Testis (tissue), 3 donors: ENCODE results near the gene PYDC2. TPM values are rescaled to one million over a fixed set of nuclear protein-coding genes. Genes with fewer than 3 reads are reported as not detected.

Experiments used
- DNase-seq: peaks from one replicate; pipeline ENCODE4 v3.0.0-alpha.2; 2019
- H3K27ac ChIP-seq, 2 donors: fragments of 200-600 bp; sonication (generic); one replicate each; pipeline ENCODE4 v1.5.1; 2019
- H3K27me3 ChIP-seq: fragments of 200-600 bp; sonication (generic); one replicate; pipeline ENCODE4 v1.5.1; 2019
- H3K36me3 ChIP-seq: fragments of 200-600 bp; sonication (generic); one replicate; pipeline ENCODE4 v1.5.1; 2017; ENCODE audit warnings: low read depth; ENCODE audit errors: missing control alignments
- H3K4me1 ChIP-seq: fragments of 200-600 bp; sonication (generic); one replicate; pipeline ENCODE4 v1.5.1; 2019
- H3K4me3 ChIP-seq, 2 donors: fragments of 200-600 bp; sonication (generic); one replicate each; pipeline ENCODE4 v1.5.1; 2017 to 2019
- H3K9me3 ChIP-seq: fragments of 200-600 bp; sonication (generic); one replicate; pipeline ENCODE4 v1.5.1; 2017
- POLR2A ChIP-seq: fragments of 450-650 bp; IDR thresholded peaks from one replicate; pipeline ENCODE4 v1.6.1; 2017; ENCODE audit warnings: antibody characterized with exemption, mild to moderate bottlenecking, moderate library complexity
- WGBS, 2 donors: methylation state at CpG; one replicate each; pipeline ENCODE4 v1.1.5; 2018; 5-methylcytosine and 5-hydroxymethylcytosine counted together
- intact Hi-C: fragments of 100-400 bp; cut with DNase I; formaldehyde crosslinking; loops from one replicate; pipeline ENCODE4 v1.15.1; 2023; ENCODE audit warnings: low total_unique reads
- polyA plus RNA-seq: library from polyadenylated mRNA; stranded (reverse); fragments of 350-450 nt; fragmentation: Illumina TruSeq; extraction: RNeasy Lipid Tissue Mini Kit (QIAGEN cat#74804); gene quantifications from one replicate; pipeline ENCODE4 v1.2.3, GENCODE V29; 2014; ENCODE audit warnings: low read depth, low replicate concordance; ENCODE audit not compliant: insufficient read depth
- total RNA-seq, 2 donors: library from RNA; depleted of rRNA; stranded (reverse); fragments of >200 nt; gene quantifications; one replicate each; pipeline ENCODE4 v1.2.3, GENCODE V29; 2016
- TF ChIP-seq, protein P1 (sequence below), 3 experiments: fragments of 450-650 bp in 2 of 3; fragments of 200-600 bp in 1 of 3; sonication (generic) in 1 of 3; IDR thresholded peaks; one replicate each; pipeline ENCODE4 v1.5.1; 2016 to 2019; ENCODE audit warnings: antibody characterized with exemption in 3 of 3, mild to moderate bottlenecking in 2 of 3, moderate library complexity in 1 of 3

PYDC2 gene
- total and polyA plus RNA-seq, 3 donors from 2014 or later: not detected

DNA sequence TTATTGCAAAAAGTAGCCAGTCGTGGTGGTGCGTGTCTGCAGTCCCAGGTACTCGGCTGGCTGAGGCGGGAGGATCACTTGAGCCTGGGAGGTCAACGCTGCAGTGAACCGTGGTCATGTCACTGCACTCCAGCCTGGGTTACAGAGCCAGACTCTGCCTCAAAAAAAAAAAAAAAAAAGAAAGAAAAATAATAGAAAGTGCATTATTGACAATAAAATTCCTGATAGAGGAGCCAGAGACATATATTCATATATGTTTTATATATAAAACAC is 43.6 kb upstream of the PYDC2 start:
- no peak overlapping the region for H3K27ac ChIP-seq
- no peaks in the 10 kb centered on the region for H3K4me1 ChIP-seq
- TF ChIP-seq, protein P1, sequence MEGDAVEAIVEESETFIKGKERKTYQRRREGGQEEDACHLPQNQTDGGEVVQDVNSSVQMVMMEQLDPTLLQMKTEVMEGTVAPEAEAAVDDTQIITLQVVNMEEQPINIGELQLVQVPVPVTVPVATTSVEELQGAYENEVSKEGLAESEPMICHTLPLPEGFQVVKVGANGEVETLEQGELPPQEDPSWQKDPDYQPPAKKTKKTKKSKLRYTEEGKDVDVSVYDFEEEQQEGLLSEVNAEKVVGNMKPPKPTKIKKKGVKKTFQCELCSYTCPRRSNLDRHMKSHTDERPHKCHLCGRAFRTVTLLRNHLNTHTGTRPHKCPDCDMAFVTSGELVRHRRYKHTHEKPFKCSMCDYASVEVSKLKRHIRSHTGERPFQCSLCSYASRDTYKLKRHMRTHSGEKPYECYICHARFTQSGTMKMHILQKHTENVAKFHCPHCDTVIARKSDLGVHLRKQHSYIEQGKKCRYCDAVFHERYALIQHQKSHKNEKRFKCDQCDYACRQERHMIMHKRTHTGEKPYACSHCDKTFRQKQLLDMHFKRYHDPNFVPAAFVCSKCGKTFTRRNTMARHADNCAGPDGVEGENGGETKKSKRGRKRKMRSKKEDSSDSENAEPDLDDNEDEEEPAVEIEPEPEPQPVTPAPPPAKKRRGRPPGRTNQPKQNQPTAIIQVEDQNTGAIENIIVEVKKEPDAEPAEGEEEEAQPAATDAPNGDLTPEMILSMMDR (IDR thresholded peaks at IDR 0.05): no peak
- no peak for TF ChIP-seq POLR2A
- H3K4me3 ChIP-seq: no peak overlapping the region
- DNase-seq: no peak
- no peaks in the 10 kb centered on the region for H3K9me3 ChIP-seq
- intact Hi-C loops: no loop called here
- no peaks in the 10 kb centered on the region for H3K27me3 ChIP-seq
- 71 to 74% methylated on average over 6 of the region's 6 CpGs for WGBS, 2 donors
- no peaks in the 10 kb centered on the region for H3K36me3 ChIP-seq

DNA sequence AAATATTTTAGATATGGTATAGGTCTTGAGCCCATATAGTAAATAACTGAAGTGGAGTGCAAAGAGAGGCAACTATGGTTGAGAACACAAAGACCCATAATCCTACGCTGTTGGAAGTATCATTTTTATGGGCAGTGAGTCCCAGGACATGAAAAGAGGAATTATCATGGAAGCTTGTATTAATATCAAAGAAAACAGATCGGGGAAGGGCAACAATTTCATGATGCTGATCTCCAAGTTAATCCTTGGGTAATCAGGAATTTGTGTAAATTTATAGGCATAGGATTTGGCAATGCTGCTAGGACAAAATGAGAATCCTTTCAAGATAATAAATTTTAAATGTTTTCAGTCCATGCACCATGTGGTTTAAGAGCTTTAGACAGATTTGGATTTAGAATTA is 40.2 kb upstream of the PYDC2 start:
- Histone ChIP-seq H3K4me1 (no peaks in the 10 kb centered on the region), H3K36me3 (no peaks in the 10 kb centered on the region), H3K4me3 (no peak overlapping the region), H3K9me3 (no peaks in the 10 kb centered on the region), H3K27me3 (no peaks in the 10 kb centered on the region), H3K27ac (no peak overlapping the region)
- TF ChIP-seq, protein P1 (IDR thresholded peaks at IDR 0.05): no peak
- no peak for TF ChIP-seq POLR2A
- no peak for DNase-seq
- intact Hi-C loops: no loop called here
- WGBS, 2 donors: 88 to 93% methylated on average over 2 of the region's 2 CpGs

DNA sequence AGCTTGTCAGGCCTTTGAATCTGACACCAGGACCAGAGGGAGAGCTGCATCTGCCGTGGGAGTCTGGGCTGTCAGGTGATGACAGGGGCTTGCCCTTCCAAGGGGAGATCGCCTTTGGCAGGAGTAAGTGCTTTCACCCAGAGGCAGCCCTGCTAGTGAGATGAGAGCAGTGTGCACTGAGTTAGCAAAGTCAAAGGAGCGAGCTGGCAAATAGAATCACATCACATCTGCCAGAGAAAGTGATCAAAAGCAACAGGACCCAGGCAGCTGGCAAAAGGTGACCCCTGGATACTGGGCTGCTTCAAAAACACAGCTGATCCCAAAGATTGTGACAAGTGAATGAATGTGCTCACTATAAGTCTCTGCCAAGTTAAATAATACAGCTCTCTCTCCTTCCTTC is 36.1 kb upstream of the PYDC2 start:
- no peak overlapping the region for H3K27ac ChIP-seq
- no peaks in the 10 kb centered on the region for H3K27me3 ChIP-seq
- intact Hi-C loops: no loop called here
- DNase-seq: no peak
- TF ChIP-seq, protein P1 (IDR thresholded peaks at IDR 0.05): no peak
- TF ChIP-seq POLR2A: no peak
- no peaks in the 10 kb centered on the region for H3K36me3 ChIP-seq
- WGBS, 2 donors: 62 to 66% methylated on average over 3 of the region's 3 CpGs
- H3K4me3 ChIP-seq: peak overlapping the region; percentile 13 to 21
- no peaks in the 10 kb centered on the region for H3K9me3 ChIP-seq
- H3K4me1 ChIP-seq: no peaks in the 10 kb centered on the region

DNA sequence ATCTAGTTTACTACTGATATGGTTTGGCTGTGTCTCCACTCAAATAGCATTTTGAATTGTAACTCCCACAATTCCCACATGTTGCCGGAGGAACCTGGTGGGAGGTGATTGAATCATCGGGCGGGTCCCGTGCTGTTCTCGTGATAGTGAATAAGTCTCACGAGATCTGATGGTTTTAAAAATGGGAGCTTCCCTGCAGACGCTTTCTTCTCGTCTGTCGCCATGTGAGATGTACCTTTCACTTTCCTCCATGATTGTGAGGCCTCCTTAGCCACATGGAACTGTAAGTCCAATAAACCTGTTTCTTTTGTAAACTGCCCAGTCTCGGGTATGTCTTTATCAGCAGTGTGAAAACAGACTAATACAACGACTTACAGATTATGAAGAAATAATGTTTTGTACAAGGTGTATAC is 35.6 kb upstream of the PYDC2 start:
- 53 to 65% methylated on average over 11 of the region's 11 CpGs for WGBS, 2 donors
- H3K27ac ChIP-seq: no peak overlapping the region
- no peaks in the 10 kb centered on the region for H3K36me3 ChIP-seq
- DNase-seq: peak; percentile 37
- no peaks in the 10 kb centered on the region for H3K9me3 ChIP-seq
- no peaks in the 10 kb centered on the region for H3K27me3 ChIP-seq
- intact Hi-C loops: no loop called here
- H3K4me3 ChIP-seq: peak overlapping the region; percentile 13 to 21
- H3K4me1 ChIP-seq: no peaks in the 10 kb centered on the region
- TF ChIP-seq, protein P1 (IDR thresholded peaks at IDR 0.05): no peak
- no peak for TF ChIP-seq POLR2A

DNA sequence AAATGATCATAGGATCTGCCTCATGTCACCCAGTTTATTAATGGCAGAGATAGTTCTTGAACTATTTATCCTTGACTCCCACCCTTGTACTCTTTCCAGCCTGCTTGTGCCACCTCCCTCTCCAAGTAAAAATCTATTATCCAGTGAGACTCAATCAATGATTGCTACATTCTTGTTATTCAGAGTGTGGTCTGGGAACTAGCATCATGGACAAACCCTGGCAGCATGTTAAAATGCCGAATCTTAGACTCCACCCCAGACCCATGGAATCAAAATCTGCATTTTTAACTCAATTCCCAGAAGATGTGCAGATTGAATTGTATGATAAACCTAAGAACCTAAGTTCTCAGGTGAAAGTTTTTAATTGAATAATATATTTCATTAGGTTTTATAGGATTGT is 34.7 kb upstream of the PYDC2 start:
- intact Hi-C loops: no loop called here
- Histone ChIP-seq H3K4me1 (no peaks in the 10 kb centered on the region), H3K9me3 (no peaks in the 10 kb centered on the region), H3K27ac (no peak overlapping the region), H3K36me3 (no peaks in the 10 kb centered on the region), H3K4me3 (no peak overlapping the region), H3K27me3 (no peaks in the 10 kb centered on the region)
- WGBS, 2 donors: 30 to 71% methylated on average over 1 of the region's 1 CpG
- no peak for DNase-seq
- TF ChIP-seq, protein P1 (IDR thresholded peaks at IDR 0.05): no peak
- no peak for TF ChIP-seq POLR2A
